GM23338 (cell line): ENCODE results near the gene NEK11. TPM values are rescaled to one million over a fixed set of nuclear protein-coding genes. Genes with fewer than 3 reads are reported as not detected.

ENCODE experiments used
- ATAC-seq: fragments of 200-7000 bp; cut with Tn5 transposase; 3 replicates; pipeline ENCODE4 v1.9.1; 2020
- DNase-seq: peaks from one replicate; pipeline ENCODE4 v3.0.0-alpha.2; 2015; ENCODE audit warnings: low spot score
- H2AFZ ChIP-seq: fragments of 200-600 bp; sonication (generic); 2 replicates; pipeline ENCODE4 v1.8.0; 2016; ENCODE audit warnings: antibody characterized with exemption, mild to moderate bottlenecking, moderate library complexity
- H3F3A ChIP-seq: fragments of 200-600 bp; sonication (generic); replicated peaks from 2 replicates; pipeline ENCODE4 v1.8.0; 2017; ENCODE audit warnings: antibody characterized with exemption, mixed run types, low read depth
- H3K27ac ChIP-seq: fragments of 200-600 bp; sonication (generic); 2 replicates; pipeline ENCODE4 v1.6.1; 2016; ENCODE audit warnings: low read depth
- H3K27me3 ChIP-seq: fragments of 200-600 bp; sonication (generic); 2 replicates; pipeline ENCODE4 v1.8.0; 2016; ENCODE audit warnings: mild to moderate bottlenecking, mixed run types, moderate library complexity; ENCODE audit not compliant: insufficient read depth
- H3K36me3 ChIP-seq: fragments of 200-600 bp; sonication (generic); 2 replicates; pipeline ENCODE4 v1.8.0; 2016; ENCODE audit warnings: mild to moderate bottlenecking; ENCODE audit not compliant: insufficient read depth
- H3K4me1 ChIP-seq: fragments of 200-600 bp; sonication (generic); 2 replicates; pipeline ENCODE4 v1.8.0; 2016; ENCODE audit warnings: mild to moderate bottlenecking, moderate library complexity; ENCODE audit not compliant: insufficient read depth
- H3K4me2 ChIP-seq: fragments of 200-600 bp; sonication (generic); 2 replicates; pipeline ENCODE4 v1.7.1; 2017; ENCODE audit warnings: mixed run types
- H3K4me3 ChIP-seq: fragments of 200-600 bp; sonication (generic); 2 replicates; pipeline ENCODE4 v1.6.1; 2016; ENCODE audit warnings: mixed run types
- H3K79me2 ChIP-seq: fragments of 200-600 bp; sonication (generic); replicated peaks from 2 replicates; pipeline ENCODE4 v1.8.0; 2017; ENCODE audit warnings: mild to moderate bottlenecking; ENCODE audit not compliant: insufficient read depth
- H3K9me2 ChIP-seq: fragments of 200-600 bp; sonication (generic); 2 replicates; pipeline ENCODE4 v1.8.0; 2017; ENCODE audit not compliant: insufficient read depth
- H4K20me1 ChIP-seq: fragments of 200-600 bp; sonication (generic); replicated peaks from 2 replicates; pipeline ENCODE4 v1.8.0; 2017; ENCODE audit warnings: mild to moderate bottlenecking; ENCODE audit not compliant: insufficient read depth
- H3K27ac Mint-ChIP-seq: 2 replicates; pipeline ENCODE4 v1.8.0; 2020; ENCODE audit warnings: inconsistent platforms, mild to moderate bottlenecking, moderate library complexity, mixed read lengths
- H3K27me3 Mint-ChIP-seq: 3 replicates; pipeline ENCODE4 v1.8.0; 2022; ENCODE audit warnings: low read depth, mild to moderate bottlenecking, moderate library complexity, mixed read lengths, inconsistent platforms; ENCODE audit not compliant: insufficient read depth, poor library complexity
- H3K36me3 Mint-ChIP-seq: 3 replicates; pipeline ENCODE4 v1.8.0; 2021; ENCODE audit warnings: low read depth, mild to moderate bottlenecking, inconsistent platforms, moderate library complexity, mixed read lengths
- H3K4me1 Mint-ChIP-seq: 3 replicates; pipeline ENCODE4 v1.8.0; 2020; ENCODE audit warnings: mild to moderate bottlenecking, inconsistent platforms, mixed read lengths
- H3K4me3 Mint-ChIP-seq: 3 replicates; pipeline ENCODE4 v1.8.0; 2021; ENCODE audit warnings: moderate library complexity, mild to moderate bottlenecking, inconsistent platforms, mixed read lengths
- H3K9me3 Mint-ChIP-seq: 3 replicates; pipeline ENCODE4 v1.8.0; 2020; ENCODE audit warnings: moderate library complexity, mild to moderate bottlenecking, inconsistent platforms, mixed read lengths
- CREB1 ChIP-seq: fragments of 250-450 bp; sonication (Bioruptor Pico); IDR thresholded peaks from 2 replicates; pipeline ENCODE4 v1.5.0; 2020; ENCODE audit warnings: low read depth, mild to moderate bottlenecking, moderate library complexity
- EZH2 ChIP-seq: fragments of 200-600 bp; sonication (generic); IDR thresholded peaks from one replicate; pipeline ENCODE4 v1.8.0; 2017; ENCODE audit warnings: antibody characterized with exemption, mild to moderate bottlenecking, low read depth; ENCODE audit not compliant: unreplicated experiment
- EZH2phosphoT487 ChIP-seq: fragments of 200-600 bp; sonication (generic); IDR thresholded peaks from one replicate; pipeline ENCODE4 v1.8.1; 2018; ENCODE audit warnings: antibody characterized with exemption; ENCODE audit not compliant: unreplicated experiment
- JUNB ChIP-seq: IDR thresholded peaks from one replicate; pipeline ENCODE4 v1.6.1; 2016; ENCODE audit warnings: antibody characterized with exemption; ENCODE audit not compliant: unreplicated experiment
- POLR2AphosphoS5 ChIP-seq: IDR thresholded peaks from 2 replicates; pipeline ENCODE4 v1.6.1; 2016; ENCODE audit warnings: antibody characterized with exemption, low read depth
- REST ChIP-seq: IDR thresholded peaks from one replicate; pipeline ENCODE4 v1.6.1; 2018; ENCODE audit warnings: antibody characterized with exemption; ENCODE audit not compliant: unreplicated experiment
- ZNF114 ChIP-seq: fragments of 250-450 bp; sonication (Bioruptor Pico); IDR thresholded peaks from 2 replicates; pipeline ENCODE4 v1.5.0; 2020; ENCODE audit warnings: mild to moderate bottlenecking, moderate library complexity
- ZNF331 ChIP-seq: fragments of 250-450 bp; sonication (Bioruptor Pico); IDR thresholded peaks from 2 replicates; pipeline ENCODE4 v1.5.0; 2020; ENCODE audit warnings: low read depth, mild to moderate bottlenecking, moderate library complexity
- polyA plus RNA-seq: library from polyadenylated mRNA; unstranded; fragments of >200 nt; fragmentation: Nextera tagmentation; extraction: Ambion mirVana; gene quantifications from 2 replicates; pipeline ENCODE4 v1.2.1, GENCODE V29; 2016
- total RNA-seq: library from RNA; depleted of rRNA; stranded (reverse); fragments of >200 nt; shearing (Covaris generic); gene quantifications from 2 replicates; pipeline ENCODE4 v1.2.3, GENCODE V29; 2014
- TF ChIP-seq, protein P1 (sequence below): fragments of 250-450 bp; sonication (Bioruptor Pico); IDR thresholded peaks from 2 replicates; pipeline ENCODE4 v1.5.0; 2020; ENCODE audit warnings: mild to moderate bottlenecking, moderate library complexity

Gene NEK11
- total and polyA plus RNA-seq, 2 experiments from 2014 or later, result 0.80 to 1.1 TPM

DNA sequence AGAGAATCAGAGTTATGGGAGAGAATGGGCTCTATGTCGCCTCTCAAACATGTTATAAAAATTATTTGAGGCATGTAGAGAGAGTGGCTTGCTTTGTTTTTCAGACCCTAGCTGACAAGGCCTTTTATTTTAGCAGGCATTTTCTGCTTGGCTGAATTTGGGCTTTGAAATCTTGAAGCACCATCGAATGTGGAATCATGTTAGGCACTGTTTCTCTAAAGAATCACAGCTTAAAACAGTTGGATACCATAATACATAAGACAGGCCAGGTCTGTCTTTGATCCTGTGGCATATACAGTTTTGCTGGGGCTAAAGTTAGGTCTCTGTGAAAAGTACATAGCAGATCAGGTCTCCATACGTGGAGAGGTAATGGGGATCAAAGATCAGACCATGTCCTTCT lies 142.7 kb downstream of the NEK11 start:
- Histone ChIP-seq H3K4me1 (no peaks in the 10 kb centered on the region), H3K27me3 (no peaks in the 10 kb centered on the region), H2AFZ (no peak overlapping the region), H3K79me2 (no peaks in the 10 kb centered on the region), H3K4me2 (no peak overlapping the region), H3K4me3 (no peak overlapping the region), H3K27ac (no peak overlapping the region), H3K36me3 (no peaks in the 10 kb centered on the region), H3F3A (no peaks in the 10 kb centered on the region), H3K9me2 (0 out of 2 replicates have a peak, but pooled peaks cover 5% of the 10 kb centered on the region), H4K20me1 (no peaks in the 10 kb centered on the region)
- Mint-ChIP-seq H3K9me3 (no peaks in the 10 kb centered on the region), H3K4me1 (no peaks in the 10 kb centered on the region), H3K27ac (no peak overlapping the region), H3K4me3 (no peak overlapping the region), H3K27me3 (no peaks in the 10 kb centered on the region), H3K36me3 (no peaks in the 10 kb centered on the region)
- ATAC-seq (no peak), DNase-seq (no peak)
- TF ChIP-seq CREB1 (CRISPR knock-in tag) (no peak), EZH2 (no peak), JUNB (no peak), ZNF114 (CRISPR knock-in tag) (no peak), REST (no peak), POLR2AphosphoS5 (no peak), ZNF331 (CRISPR knock-in tag) (no peak), EZH2phosphoT487 (no peak)
- TF ChIP-seq, protein P1, sequence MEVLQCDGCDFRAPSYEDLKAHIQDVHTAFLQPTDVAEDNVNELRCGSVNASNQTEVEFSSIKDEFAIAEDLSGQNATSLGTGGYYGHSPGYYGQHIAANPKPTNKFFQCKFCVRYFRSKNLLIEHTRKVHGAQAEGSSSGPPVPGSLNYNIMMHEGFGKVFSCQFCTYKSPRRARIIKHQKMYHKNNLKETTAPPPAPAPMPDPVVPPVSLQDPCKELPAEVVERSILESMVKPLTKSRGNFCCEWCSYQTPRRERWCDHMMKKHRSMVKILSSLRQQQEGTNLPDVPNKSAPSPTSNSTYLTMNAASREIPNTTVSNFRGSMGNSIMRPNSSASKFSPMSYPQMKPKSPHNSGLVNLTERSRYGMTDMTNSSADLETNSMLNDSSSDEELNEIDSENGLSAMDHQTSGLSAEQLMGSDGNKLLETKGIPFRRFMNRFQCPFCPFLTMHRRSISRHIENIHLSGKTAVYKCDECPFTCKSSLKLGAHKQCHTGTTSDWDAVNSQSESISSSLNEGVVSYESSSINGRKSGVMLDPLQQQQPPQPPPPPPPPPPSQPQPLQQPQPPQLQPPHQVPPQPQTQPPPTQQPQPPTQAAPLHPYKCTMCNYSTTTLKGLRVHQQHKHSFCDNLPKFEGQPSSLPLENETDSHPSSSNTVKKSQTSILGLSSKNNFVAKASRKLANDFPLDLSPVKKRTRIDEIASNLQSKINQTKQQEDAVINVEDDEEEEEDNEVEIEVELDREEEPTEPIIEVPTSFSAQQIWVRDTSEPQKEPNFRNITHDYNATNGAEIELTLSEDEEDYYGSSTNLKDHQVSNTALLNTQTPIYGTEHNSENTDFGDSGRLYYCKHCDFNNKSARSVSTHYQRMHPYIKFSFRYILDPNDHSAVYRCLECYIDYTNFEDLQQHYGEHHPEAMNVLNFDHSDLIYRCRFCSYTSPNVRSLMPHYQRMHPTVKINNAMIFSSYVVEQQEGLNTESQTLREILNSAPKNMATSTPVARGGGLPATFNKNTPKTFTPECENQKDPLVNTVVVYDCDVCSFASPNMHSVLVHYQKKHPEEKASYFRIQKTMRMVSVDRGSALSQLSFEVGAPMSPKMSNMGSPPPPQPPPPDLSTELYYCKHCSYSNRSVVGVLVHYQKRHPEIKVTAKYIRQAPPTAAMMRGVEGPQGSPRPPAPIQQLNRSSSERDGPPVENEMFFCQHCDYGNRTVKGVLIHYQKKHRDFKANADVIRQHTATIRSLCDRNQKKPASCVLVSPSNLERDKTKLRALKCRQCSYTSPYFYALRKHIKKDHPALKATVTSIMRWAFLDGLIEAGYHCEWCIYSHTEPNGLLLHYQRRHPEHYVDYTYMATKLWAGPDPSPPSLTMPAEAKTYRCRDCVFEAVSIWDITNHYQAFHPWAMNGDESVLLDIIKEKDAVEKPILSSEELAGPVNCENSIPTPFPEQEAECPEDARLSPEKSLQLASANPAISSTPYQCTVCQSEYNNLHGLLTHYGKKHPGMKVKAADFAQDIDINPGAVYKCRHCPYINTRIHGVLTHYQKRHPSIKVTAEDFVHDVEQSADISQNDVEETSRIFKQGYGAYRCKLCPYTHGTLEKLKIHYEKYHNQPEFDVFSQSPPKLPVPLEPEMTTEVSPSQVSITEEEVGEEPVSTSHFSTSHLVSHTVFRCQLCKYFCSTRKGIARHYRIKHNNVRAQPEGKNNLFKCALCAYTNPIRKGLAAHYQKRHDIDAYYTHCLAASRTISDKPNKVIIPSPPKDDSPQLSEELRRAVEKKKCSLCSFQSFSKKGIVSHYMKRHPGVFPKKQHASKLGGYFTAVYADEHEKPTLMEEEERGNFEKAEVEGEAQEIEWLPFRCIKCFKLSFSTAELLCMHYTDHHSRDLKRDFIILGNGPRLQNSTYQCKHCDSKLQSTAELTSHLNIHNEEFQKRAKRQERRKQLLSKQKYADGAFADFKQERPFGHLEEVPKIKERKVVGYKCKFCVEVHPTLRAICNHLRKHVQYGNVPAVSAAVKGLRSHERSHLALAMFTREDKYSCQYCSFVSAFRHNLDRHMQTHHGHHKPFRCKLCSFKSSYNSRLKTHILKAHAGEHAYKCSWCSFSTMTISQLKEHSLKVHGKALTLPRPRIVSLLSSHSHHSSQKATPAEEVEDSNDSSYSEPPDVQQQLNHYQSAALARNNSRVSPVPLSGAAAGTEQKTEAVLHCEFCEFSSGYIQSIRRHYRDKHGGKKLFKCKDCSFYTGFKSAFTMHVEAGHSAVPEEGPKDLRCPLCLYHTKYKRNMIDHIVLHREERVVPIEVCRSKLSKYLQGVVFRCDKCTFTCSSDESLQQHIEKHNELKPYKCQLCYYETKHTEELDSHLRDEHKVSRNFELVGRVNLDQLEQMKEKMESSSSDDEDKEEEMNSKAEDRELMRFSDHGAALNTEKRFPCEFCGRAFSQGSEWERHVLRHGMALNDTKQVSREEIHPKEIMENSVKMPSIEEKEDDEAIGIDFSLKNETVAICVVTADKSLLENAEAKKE (CRISPR knock-in tag), result no peak
